C1 segment of cervical spinal cord (tissue), 14 donors: ENCODE measurements around the gene VWF.

Source experiments
- DNase-seq, 14 donors: peaks; one replicate each; lab custom pipeline; 2025; lab: John Stamatoyannopoulos, UW

Gene VWF

GRCh38 chr12:6059860-6060565, 64.5 kb downstream of the VWF start:
- DNase-seq: peak in 1 of 14 donors; percentile 10

- no peak for DNase-seq
Observed at GRCh38 chr12:6059221-6059620, 65.2 kb downstream of the VWF start.

GRCh38 chr12:6058481-6059161, 65.8 kb downstream of the VWF start:
- DNase-seq: no peak

GRCh38 chr12:6057700-6058099, 66.8 kb downstream of the VWF start:
- DNase-seq: no peak

- DNase-seq: no peak
Observed at GRCh38 chr12:6056406-6057240, 67.8 kb downstream of the VWF start.

- no peak for DNase-seq
Observed at GRCh38 chr12:6053541-6053940, 70.9 kb downstream of the VWF start.

- DNase-seq: no peak
Observed at GRCh38 chr12:6052940-6053329, 71.5 kb downstream of the VWF start.

- DNase-seq: no peak
Observed at GRCh38 chr12:6052206-6052939, 72.1 kb downstream of the VWF start.

GRCh38 chr12:6049992-6050391, 74.5 kb downstream of the VWF start:
- no peak for DNase-seq

GRCh38 chr12:6049587-6049986, 74.9 kb downstream of the VWF start:
- DNase-seq: no peak

- DNase-seq: no peak
Observed at GRCh38 chr12:6047249-6048237, 76.9 kb downstream of the VWF start.

- no peak for DNase-seq
Observed at GRCh38 chr12:6046511-6047180, 77.8 kb downstream of the VWF start.

GRCh38 chr12:6045438-6045837, 79.0 kb downstream of the VWF start:
- no peak for DNase-seq

- DNase-seq: no peak
Observed at GRCh38 chr12:6044082-6044481, 80.4 kb downstream of the VWF start.

- DNase-seq: no peak
Observed at GRCh38 chr12:6042446-6042845, 82.0 kb downstream of the VWF start.

GRCh38 chr12:6041891-6042290, 82.6 kb downstream of the VWF start:
- DNase-seq: no peak

- DNase-seq: no peak
Observed at GRCh38 chr12:6040815-6041214, 83.7 kb downstream of the VWF start.

GRCh38 chr12:6039894-6040601, 84.4 kb downstream of the VWF start:
- peak in 11 of 14 donors; percentile 6 to 59 (median 38) for DNase-seq

- peak in 1 of 14 donors; percentile 5 for DNase-seq
Observed at GRCh38 chr12:6038160-6038559, 86.3 kb downstream of the VWF start.
